Bronchial epithelial cell (primary cell): Measurements from ENCODE around the gene CORO1C. TPM values are rescaled to one million over a fixed set of nuclear protein-coding genes. Genes with fewer than 3 reads are reported as not detected.
"Not testable (repeated sequence)": the region's sequence is repeated elsewhere in the genome, so short reads cannot be mapped to it uniquely, and the experiment has no call there.

Experiments used
- DNase-seq: peaks from one replicate; pipeline ENCODE4 v3.0.0-alpha.2; 2010; ENCODE audit warnings: low read depth
- FAIRE-seq: peaks from 2 replicates; lab custom pipeline; 2011; peaks lifted over from hg19 to GRCh38; lab: Jason Lieb, UNC
- H3K27me3 ChIP-seq: 2 replicates; pipeline ENCODE4 v1.5.1; 2011; ENCODE audit warnings: low read length; ENCODE audit not compliant: control insufficient read depth, insufficient read depth
- H3K36me3 ChIP-seq: 2 replicates; pipeline ENCODE4 v1.5.1; 2011; ENCODE audit warnings: low read length; ENCODE audit not compliant: control insufficient read depth, insufficient read depth
- H3K4me3 ChIP-seq: 2 replicates; pipeline ENCODE4 v1.5.1; 2011; ENCODE audit warnings: mild to moderate bottlenecking, low read depth, low read length, control low read depth
- total RNA-seq: library from RNA; depleted of rRNA; stranded (reverse); fragments of >200 nt; gene quantifications from 2 replicates; pipeline ENCODE4 v1.2.1, GENCODE V29; 2014
- TF ChIP-seq, protein P1 (sequence below): IDR thresholded peaks from 2 replicates; pipeline ENCODE4 v1.5.1; 2011; ENCODE audit warnings: mild to moderate bottlenecking, moderate library complexity, low read length, control low read depth, inconsistent platforms; ENCODE audit not compliant: insufficient read depth, severe bottlenecking

CORO1C gene
- total RNA-seq, 1 donor from 2014 or later = 152 TPM

DNA sequence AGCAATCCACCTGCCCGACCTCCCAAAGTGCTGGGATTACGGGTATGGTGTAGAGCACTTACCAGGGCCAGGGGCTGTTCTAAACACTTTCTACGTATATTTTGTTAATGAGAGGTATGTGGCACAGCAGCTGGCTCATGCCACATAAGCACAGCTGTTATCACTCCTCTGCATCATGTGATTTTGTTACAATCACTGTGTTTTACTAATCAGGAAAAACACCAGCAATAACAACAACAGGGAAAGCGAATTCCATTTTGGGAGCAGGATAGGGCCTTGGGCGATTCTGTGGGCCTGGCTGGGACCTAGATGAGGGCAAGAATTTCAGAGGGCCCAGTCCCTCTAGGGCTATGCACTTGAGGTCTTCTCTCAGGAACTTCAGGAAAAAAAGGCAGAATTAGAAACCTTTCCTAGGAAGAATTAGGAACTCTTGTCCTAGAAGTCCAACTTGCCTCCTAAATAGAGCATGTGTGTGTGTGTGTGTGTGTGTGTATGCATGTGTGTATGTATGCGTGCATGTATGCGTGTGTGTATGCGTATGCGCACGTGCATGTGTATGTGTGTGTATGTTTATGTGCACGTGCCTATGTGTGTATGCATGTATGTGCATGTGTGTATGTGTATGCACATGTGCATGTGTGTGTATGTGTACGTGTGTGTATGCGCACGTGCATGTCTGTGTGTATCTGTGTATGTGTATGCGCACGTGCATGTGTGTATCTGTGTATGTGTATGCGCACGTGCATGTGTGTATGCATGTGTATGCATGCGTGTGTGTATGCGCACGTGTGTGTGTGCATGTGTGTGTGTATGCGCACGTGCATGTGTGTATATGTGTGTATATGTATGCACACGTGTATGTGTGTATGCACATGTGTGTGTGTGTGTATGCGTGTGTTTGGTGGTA, 41.8 kb upstream of the CORO1C start:
- no peak for DNase-seq
- FAIRE-seq = peak; percentile 90
- TF ChIP-seq, protein P1, sequence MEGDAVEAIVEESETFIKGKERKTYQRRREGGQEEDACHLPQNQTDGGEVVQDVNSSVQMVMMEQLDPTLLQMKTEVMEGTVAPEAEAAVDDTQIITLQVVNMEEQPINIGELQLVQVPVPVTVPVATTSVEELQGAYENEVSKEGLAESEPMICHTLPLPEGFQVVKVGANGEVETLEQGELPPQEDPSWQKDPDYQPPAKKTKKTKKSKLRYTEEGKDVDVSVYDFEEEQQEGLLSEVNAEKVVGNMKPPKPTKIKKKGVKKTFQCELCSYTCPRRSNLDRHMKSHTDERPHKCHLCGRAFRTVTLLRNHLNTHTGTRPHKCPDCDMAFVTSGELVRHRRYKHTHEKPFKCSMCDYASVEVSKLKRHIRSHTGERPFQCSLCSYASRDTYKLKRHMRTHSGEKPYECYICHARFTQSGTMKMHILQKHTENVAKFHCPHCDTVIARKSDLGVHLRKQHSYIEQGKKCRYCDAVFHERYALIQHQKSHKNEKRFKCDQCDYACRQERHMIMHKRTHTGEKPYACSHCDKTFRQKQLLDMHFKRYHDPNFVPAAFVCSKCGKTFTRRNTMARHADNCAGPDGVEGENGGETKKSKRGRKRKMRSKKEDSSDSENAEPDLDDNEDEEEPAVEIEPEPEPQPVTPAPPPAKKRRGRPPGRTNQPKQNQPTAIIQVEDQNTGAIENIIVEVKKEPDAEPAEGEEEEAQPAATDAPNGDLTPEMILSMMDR = no peak

DNA sequence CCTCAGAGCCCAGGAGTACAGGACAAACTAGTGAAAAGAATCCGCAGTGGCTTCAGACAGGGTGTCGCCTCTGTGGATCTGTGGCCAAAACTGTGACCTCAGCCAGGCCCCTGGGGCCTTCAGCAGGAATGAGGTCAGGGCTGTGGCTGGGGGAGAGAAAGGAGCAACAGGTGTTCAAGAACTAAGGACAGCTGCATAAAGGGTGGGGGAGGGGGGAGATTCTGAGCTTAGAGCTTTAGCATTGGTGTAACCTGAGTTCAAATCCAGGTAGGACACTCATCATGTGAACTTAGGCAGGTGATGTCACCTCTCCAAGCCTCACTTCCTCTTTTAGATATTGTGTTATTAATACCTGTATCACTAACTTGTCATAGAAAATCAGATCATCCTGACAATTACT, 40.9 kb upstream of the CORO1C start:
- DNase-seq = no peak
- no peaks in the 10 kb centered on the region for H3K27me3 ChIP-seq
- TF ChIP-seq, protein P1 = no peak
- FAIRE-seq = no peak
- H3K4me3 ChIP-seq = no peak overlapping the region
- no peaks in the 10 kb centered on the region for H3K36me3 ChIP-seq

More for the DNA sequence above, 41.8 kb upstream of the CORO1C start:
- Histone ChIP-seq H3K27me3 (no peaks in the 10 kb centered on the region), H3K36me3 (no peaks in the 10 kb centered on the region), H3K4me3 (no peak overlapping the region)

DNA sequence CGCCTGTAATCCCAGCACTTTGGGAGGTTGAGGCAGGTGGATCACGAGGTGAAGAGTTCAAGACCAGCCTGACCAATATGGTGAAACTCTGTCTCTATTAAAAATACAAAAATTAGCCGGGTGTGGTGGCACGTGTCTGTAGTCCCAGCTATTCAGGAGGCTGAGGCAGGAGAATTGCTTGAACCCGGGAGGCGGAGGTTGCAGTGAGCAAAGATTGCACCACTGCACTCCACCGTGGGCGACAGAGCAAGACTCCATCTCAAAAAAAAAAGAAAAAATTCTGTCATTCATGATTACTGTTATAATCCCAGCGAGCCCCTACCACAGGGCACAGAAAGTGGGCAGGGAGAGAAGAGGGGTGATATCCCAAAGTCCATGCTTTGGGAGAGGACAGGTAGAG, 40.5 kb upstream of the CORO1C start:
- H3K27me3 ChIP-seq, H3K36me3 ChIP-seq, FAIRE-seq, DNase-seq, H3K4me3 ChIP-seq: not testable (repeated sequence)

- no peak overlapping the region for H3K4me3 ChIP-seq
- DNase-seq (no peak), FAIRE-seq (no peak)
- no peaks in the 10 kb centered on the region for H3K36me3 ChIP-seq
- TF ChIP-seq, protein P1 = no peak
- no peaks in the 10 kb centered on the region for H3K27me3 ChIP-seq
These were observed 39.6 kb upstream of the CORO1C start for GRCh38 chr12:108770963-108771362.

DNA sequence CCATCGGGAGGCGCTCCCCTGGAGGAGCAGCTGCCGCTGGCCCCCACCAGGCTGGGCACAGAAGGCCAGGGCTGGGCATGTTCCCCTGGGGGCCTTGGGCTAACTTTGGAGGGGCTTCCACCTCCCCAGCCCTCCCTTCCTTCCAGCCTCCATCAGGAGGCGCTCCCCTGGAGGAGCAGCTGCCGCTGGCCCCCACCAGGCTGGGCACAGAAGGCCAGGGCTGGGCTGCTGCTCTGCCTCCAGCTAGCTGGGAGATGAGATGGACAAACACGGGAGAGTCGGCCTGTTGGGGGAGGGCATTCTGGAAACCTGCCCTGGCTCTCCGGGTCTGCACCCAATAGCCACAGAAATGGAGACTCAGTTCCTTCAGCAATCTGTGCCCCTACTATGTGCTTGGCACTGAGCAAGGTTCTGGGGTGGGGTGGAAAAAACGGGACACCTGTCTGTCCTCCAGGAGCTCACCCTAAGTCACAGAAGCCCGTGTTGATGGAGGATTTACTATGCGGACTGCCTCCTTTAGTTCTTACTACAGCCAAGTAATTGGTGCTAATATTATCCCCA, 39.0 kb upstream of the CORO1C start:
- no peaks in the 10 kb centered on the region for H3K27me3 ChIP-seq
- FAIRE-seq (no peak), DNase-seq (no peak)
- H3K36me3 ChIP-seq = no peaks in the 10 kb centered on the region
- TF ChIP-seq, protein P1 = no peak
- H3K4me3 ChIP-seq = no peak overlapping the region
